Right forelimb (tissue), 1 donor: ENCODE measurements around the gene SPANXN4.

Experiments
- DNase-seq: peaks from one replicate; pipeline ENCODE4 v3.0.0-alpha.2; 2018

SPANXN4 gene

GRCh38 chrX:143025628-143026027 is at the start of gene SPANXN4:
Gene SPANXN4 (plus strand): TSS chrX:143025928. CDS start chrX:143026015, 87 bp downstream.
- DNase-seq: no peak

GRCh38 chrX:142977128-142977914 is 48.4 kb upstream of the SPANXN4 start:
- DNase-seq: no peak

- DNase-seq: no peak
Observed at GRCh38 chrX:142978130-142978684, 47.5 kb upstream of the SPANXN4 start.

- DNase-seq: no peak
Observed at GRCh38 chrX:142982679-142983078, 43.0 kb upstream of the SPANXN4 start.

GRCh38 chrX:142994988-142995387 is 30.7 kb upstream of the SPANXN4 start:
- no peak for DNase-seq

GRCh38 chrX:142998447-142999198 is 27.1 kb upstream of the SPANXN4 start:
- no peak for DNase-seq

- no peak for DNase-seq
Observed at GRCh38 chrX:142999199-142999701, 26.5 kb upstream of the SPANXN4 start.

- DNase-seq: no peak
Observed at GRCh38 chrX:143002206-143002605, 23.5 kb upstream of the SPANXN4 start.

GRCh38 chrX:143017272-143017671 is 8.5 kb upstream of the SPANXN4 start:
- DNase-seq: no peak

- DNase-seq: no peak
Observed at GRCh38 chrX:143027275-143027674, 1.5 kb downstream of the SPANXN4 start.

GRCh38 chrX:143047511-143047910 is 21.8 kb downstream of the SPANXN4 start:
- no peak for DNase-seq

GRCh38 chrX:143058120-143058519 is 32.4 kb downstream of the SPANXN4 start:
- DNase-seq: no peak

GRCh38 chrX:143081231-143081630 is 55.5 kb downstream of the SPANXN4 start:
- no peak for DNase-seq

- no peak for DNase-seq
Observed at GRCh38 chrX:143082537-143082936, 56.8 kb downstream of the SPANXN4 start.
